ENCODE data around the gene CYB5RL.

- no peak for TF ChIP-seq POLR2AphosphoS5 (IDR thresholded peaks at IDR 0.05; ENCODE audit: low read depth, low read length)
- TF ChIP-seq POLR2A (IDR thresholded peaks at IDR 0.05; ENCODE audit: low read depth, low read length) = no peak
- no peak for TF ChIP-seq TAF1 (IDR thresholded peaks at IDR 0.05; ENCODE audit: borderline replicate concordance, low read depth, low read length)
These were observed 11.5 kb downstream of the CYB5RL start for GRCh38 chr1:54188291-54188690.

Measured in GM12892 (cell line).